IPS DF 19.7 (cell line): ENCODE results near the gene PLEKHA5.
"Not testable (repeated sequence)": the region's sequence is repeated elsewhere in the genome, so short reads cannot be mapped to it uniquely, and the experiment has no call there.

Source experiments
- DNase-seq: peaks from one replicate; pipeline ENCODE4 v3.0.0-alpha.2; 2013; ENCODE audit warnings: low read depth, low spot score

PLEKHA5 gene

DNA sequence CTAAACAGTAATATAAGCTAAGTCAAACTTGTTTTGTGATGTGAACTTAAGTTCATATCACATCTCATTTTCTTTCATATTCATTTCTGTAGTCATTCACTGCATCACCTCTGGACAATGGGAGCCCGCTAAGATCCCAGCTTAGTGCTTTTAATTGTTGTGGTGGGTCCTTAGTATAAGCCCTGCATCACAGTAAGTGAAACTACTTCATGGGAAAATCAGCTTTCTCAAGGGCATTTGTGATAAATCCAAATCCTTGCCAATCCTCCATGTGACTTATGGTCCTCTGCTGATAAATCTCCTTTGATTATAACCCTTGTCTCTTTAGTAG, 98.3 kb downstream of the PLEKHA5 start:
- DNase-seq = no peak

DNA sequence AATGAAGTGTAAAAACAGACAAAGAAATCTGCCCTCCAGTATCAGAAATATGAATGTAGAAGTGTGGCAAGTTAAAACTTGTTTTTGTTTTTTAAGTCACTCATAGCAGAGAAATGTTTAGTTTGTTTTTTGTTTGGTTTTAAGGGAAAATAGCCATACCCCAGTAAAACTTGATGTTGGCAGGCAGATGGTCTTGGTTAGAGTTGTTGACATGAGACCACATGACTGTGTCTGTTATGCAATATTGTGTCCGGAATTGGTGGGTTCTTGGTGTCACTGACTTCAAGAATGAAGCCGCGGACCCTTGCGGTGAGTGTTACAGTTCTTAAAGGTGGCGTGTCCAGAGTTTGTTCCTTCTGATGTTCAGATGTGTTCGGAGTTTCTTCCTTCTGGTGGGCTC, 99.5 kb downstream of the PLEKHA5 start:
- DNase-seq = not testable (repeated sequence)

DNA sequence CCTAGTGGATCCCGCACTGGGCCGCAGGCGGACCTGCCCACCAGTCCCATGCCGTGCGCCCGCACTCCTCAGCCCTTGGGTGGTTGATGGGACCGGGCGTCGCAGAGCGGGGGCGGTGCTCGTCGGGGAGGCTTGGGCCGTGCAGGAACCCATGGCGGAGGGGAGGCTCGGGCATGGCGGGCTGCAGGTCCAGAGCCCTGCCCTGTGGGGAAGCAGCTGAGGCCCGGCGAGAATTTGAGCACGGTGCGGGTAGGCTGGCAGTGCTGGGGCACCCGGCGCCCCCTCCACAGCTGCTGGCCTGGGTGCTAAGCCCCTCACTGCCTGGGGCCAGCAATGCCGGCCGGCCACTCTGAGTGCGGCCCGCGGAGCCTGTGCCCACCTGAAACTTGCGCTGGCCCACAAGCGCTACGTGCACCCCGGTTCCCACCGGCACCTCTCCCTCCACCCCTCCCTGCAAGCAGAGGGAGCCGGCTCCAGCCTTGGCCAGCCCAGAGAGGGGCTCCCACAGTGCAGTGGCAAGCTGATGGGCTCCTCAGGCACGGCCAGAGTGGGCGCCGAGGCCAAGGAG, 100.8 kb downstream of the PLEKHA5 start:
- DNase-seq = no peak

DNA sequence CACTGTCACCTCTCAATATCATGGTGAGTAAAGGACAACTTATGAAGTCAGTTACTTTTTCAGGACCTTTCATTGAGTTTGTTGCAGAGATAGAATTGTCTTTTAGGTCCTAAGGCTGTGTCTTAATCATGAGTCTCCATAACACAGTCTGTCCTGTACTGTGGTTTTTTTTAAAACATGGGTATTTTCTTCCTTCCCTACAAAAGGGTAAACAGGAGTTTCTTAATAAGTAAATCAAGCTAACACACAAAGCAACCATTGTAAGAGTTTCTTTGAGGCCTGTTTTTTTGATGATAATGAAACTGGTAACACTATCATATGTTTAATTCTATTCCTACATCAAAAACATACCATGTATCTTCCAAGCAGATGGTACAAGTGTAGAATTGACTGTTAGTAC, 101.4 kb downstream of the PLEKHA5 start:
- DNase-seq = no peak

DNA sequence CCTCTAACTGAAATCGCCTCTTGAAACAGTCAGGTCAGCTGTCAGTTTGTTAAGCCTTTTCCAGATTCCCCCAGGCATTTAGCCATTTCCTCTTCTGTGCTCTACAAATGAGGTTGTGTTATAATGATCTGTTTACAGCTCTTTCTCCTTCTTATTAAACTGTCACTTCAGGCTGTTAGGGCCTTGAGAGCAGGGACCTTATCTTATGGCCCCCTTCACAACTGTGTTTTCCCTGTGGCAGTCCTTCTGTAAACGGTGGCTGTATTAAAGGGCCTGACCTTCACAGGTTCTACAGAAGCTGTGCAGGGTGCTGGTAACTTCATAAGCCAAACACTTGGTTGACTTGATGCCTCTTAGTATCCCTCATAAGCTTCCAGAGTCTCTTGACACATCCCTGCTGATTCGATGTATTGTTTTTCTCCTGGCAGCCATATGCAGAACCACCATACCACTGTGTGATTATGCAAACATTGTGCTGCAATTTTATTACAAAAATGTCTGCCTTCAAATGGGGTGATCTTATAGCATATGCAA, 104.7 kb downstream of the PLEKHA5 start:
- no peak for DNase-seq

DNA sequence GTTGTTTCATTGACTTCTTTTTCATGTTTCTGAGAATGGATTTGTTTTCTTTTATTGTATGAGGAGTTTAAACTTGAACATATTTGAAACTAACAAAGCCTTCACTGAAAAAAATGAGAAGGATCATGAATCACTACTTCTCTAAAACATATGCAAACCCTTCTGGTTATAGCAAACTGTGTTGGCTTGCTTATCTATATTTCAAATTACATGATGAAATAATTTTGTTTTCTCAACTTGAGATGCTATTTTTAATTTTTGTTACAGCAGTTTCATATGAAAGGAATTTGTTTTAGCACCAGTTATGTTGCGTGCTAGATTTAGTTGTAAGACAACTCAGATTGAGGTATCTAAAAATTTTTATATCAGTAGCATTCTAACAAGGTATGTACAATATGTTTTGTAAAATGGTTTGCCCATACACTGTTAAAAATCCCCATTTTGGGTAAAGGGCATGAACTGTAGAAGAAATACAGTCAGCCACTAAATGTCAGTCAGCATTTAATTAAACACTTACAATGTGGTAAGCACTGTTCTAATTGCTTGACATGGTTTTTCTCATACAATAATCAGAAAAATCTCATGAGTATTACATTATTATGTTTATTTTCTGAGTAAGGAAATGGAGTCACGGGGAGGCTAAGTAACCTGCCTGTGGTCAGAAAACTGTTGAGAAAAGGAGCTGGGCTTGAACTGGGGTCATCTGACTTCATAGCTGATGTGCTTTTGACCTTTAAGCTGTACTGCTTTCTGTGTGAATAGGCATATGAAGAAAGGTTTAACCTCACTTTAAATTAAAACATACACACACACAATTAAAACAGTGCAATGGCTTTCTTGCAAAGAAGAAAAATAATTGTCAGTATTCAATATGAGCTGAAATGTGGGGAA, 105.7 kb downstream of the PLEKHA5 start:
- no peak for DNase-seq

DNA sequence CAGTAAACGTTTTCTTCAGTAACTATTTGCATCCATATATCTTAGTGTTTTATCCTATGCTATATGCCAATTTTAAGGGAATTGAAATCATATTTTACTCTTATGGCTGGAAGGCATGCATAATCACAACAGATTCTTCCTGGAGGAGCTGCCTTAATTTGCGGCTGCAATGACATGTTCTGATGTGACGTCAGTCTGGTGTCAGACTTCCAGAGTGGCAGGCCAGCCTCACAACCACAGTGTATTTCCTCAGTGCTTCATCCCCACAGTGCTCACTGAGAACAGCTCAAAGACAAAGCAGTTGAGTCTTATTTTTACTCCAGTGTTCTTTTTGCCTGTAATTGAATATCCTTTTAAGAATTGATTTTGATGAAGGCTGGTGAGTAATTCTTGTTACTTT, 107.1 kb downstream of the PLEKHA5 start:
- no peak for DNase-seq

DNA sequence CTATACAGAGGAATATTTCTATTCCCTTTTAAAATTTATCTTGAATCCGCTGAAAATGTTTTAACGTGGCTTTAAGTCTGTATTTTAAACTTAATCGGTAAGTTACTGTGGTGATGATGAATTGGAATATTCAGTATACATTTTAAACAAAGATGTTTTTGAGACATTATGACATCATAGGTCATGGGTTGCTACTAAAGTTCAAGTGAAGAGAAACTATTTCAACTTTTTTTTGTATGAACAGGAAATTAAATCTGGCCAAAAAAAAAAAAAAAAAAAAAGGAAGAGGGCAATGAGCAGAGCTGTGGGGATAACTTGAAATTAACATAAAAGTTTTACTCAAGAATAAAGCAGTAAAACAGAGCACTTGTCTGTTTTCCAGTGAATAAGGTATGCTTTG, 109.0 kb downstream of the PLEKHA5 start:
- DNase-seq = no peak

DNA sequence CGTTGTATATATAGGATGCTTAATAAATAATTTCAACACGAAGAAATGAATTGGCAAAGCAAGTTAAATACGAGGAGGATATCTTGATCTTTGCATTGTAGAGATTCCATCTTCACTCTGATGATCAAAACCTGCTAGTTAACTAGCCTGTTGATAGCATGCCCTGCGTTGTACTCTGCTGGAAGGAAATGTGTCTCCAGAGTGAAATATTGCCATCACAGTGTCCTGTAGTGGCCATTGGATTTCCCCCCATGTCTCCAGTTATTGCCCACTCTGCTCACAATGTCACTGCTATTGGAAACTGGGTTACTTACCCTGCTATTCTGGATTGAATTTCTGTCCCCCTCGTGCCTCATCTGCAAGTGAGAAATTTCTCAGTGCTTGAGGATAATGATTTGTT, 109.6 kb downstream of the PLEKHA5 start:
- DNase-seq = no peak

DNA sequence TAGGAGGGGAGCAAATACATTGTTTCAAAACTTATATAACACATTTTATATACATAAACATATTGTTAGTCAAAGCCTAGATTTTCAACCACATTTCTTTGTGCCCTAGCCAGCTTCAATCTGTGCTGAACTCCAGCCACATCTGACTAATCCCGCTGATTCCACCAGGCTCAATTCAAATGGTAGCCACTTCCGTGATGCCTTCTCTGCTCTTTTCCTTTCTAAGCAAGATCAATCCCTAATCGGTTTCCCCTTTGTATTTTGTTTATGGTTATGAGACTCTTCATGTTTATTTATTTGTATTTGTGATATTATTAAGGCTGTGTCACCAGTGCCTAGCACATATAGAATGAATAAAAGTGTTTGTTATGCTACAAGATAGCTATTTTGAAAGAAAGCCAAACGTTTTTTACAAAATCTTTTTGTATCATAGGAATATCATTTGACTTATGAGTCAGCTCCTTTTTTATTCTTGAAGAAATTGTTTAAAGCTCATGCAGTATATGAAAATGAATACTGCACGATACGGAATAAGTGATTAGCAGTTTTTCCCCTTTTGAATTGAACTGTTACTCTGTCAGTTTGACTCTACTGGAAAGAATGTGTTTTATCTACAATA, 110.2 kb downstream of the PLEKHA5 start:
- no peak for DNase-seq

DNA sequence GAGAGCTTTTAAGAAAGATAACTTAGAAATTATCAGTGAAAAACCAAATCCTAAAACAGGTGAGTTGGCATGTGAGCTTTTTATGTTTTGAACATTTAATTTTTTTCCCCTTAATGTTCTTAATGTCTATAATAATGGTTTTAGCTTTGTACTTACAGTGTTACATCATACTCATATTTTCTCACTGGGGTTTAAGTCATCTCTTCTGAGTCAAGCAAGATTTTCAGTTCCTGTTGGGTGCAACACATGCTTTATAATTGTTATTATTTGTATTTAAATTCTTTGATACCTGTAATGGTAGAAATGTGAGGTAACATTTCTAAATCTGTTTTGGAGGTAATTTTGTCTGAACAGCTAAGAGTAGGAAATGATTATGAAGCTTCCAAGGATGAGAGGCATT, 113.0 kb downstream of the PLEKHA5 start:
- no peak for DNase-seq

DNA sequence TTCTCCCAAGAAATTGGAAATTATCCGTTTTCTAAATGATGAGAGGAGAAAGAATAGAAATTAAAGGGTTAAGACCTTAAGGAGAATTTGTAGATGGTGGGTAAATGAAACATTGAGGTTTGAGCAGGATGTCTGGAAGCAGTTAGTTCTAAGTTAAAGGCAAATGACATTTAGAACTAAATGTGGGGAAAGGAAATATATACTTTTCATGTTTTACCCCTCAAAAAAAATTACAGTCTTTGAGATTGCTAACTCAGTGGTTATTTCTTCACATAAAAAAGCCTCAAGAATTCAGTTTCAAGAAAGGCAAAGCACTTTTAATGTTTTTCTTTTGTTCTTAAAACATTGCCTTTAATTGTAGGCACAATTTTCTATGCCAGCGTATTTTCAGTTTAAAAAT, 114.0 kb downstream of the PLEKHA5 start:
- no peak for DNase-seq

DNA sequence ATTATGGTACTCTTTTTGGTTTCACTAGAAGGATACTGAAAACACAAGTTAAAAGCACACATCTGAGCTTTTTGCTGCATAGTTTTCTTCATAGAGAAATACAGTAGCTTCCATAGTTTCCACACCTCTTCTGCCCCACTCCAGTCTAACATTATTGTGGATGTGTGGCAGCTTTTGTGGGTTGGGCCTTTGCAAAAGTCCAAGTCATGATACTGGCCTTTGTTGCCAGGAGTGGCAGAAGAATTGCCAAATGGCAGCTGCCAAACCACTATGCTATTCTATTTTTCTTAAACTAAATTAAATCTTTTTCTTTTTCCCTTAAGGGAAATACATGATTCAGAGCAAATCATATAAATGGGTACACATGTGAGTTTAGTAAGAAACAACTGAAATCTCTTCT, 114.8 kb downstream of the PLEKHA5 start:
- DNase-seq = no peak

DNA sequence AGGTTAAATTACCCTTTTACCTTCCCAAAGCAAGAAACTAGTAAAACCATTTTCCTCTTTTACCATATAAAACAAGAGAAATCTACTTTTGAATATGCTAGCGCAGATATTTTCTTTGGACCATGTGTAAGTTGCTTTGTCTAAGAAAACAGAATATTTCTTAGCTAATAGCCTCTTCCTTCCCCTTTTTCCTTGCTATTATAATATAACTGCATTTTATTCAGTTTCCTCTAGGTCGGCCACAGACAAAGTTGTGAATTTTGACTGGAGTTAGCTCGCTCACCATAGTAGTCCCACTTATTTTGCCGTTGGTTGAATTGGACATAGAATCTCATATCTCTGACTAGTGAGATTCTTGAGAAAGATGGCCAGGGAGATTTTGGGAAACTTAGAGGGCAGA, 115.6 kb downstream of the PLEKHA5 start:
- no peak for DNase-seq

DNA sequence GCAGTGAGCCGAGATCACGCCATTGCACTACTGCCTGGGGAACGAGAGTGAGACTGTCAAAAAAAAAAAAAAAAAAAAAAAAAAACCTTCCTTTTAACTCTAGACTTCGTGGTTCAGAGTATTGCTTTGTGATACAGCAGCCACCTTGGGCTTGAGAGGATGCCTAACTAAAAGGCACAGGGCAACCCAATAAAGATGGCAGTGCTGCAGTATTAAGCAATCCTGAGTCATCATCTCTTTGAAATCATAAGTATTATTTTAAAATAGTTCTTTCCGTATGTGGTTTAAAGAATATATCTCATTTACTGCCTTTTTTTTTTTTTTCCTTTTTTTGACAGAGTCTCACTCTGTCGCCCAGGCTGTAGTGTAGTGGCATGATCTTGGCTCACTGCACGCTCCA, 116.1 kb downstream of the PLEKHA5 start:
- no peak for DNase-seq

DNA sequence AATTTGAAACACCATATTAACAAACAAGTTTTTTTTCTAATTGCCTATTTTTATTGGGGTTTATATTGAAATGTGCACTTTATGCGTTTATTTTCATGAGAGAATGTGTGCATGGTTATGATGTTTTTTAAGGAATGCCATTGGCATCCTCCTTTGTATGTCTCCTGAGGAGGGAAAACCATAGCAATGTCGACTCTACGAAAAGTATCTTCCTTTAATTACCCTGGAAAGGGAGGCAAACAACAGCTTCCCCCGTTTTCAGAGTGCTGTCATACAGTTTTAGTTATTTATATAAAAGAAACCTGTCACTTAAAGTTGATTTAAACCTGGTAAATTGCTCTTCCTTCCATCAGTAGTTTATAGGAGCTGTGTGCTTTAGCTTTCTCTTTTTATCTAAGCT, 117.4 kb downstream of the PLEKHA5 start:
- no peak for DNase-seq

DNA sequence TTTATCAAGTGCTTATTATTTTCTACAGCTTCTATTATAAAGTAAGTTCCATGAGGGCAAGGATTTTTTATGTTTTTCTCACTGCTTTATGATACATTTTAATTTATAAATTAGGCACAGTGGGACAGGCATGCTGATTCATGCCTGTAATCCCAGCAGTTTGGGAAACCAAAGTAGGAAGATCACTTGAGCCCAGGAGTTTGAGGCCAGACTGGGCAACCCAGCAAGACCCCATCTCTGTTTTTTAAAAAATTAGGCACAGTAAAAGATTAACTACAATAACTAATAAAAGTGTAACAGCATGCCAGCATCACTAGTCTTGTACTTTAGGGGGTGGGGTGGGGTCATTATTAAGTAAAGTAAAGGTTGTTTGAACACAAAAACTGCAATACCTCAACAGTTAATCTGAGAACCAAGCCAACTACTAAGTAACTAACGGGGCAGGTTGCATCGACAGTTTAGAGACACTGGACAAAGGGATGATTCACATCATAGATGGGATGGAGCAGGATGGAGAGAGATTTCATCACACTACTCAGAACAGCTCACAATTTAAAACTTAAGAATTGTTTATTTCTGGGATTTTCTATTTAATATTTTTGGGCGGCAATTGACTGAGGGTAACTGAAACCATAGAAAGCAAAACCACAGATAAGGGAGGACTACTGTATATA, 119.5 kb downstream of the PLEKHA5 start:
- DNase-seq = no peak

DNA sequence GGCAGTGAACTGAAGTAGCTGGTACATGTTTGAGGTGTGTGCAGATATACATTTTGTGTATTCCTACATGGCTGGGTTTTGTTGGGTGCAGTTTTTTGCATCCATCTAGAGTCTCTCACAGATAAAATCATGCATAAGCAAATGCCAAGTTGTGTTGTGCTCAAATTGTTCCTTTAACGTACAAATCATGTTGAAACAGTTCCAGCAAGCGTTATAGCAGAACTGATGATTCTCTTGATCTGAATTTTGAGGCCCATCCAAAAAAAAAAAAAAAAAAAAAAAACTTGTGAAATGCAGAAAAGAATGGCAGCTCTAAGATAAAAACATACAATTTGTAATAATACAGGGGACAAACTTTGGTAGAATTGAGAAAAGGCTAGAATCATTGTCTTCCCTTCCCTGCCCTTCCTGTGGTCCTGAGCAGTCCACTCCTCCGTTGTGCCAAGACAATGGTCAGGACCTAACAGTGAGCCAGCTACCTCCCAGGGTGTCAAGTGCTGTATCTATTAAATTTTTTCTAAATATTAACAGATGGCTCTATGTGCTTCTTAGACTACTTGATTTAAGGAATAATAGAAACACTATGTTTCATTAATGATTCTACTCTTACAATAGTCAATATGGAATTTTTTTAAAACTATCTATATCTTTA, 122.1 kb downstream of the PLEKHA5 start:
- no peak for DNase-seq

DNA sequence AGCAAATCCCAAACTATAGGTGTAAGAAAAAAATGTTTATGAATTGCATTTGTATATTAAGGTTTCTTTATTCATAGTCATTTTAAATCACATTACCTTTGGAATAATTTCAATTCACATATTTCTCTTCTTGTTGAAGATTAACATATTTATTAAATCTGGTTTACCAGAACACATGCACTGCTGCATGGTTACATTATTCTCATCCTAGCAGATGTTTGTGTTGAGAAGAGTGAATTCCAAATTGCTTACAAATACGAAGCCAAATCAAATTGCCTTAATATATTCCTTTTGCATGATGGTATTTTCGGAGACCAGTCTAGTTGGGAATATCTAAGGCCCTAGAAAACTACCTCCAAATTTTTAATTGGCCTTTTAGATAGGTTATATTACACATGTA, 130.6 kb downstream of the PLEKHA5 start:
- DNase-seq = no peak

DNA sequence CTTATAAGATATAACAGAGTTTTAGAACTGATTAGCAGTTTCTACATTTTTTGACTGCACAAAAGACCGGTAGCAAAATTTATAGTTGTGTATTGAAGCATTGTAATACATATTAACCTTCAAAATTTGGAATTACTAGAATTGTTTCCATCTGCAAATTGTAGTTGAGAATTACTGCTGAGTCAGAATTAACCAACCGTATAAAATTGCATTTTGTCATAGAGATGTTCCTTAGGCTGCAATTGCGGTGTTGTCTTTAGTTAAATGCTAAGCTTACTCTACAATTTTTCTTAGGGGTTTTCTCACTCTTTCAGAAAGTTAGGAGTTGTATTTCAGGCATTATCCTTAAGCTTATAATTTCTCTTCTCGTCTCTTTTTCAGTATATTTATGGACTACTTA, 132.2 kb downstream of the PLEKHA5 start:
- no peak for DNase-seq

DNA sequence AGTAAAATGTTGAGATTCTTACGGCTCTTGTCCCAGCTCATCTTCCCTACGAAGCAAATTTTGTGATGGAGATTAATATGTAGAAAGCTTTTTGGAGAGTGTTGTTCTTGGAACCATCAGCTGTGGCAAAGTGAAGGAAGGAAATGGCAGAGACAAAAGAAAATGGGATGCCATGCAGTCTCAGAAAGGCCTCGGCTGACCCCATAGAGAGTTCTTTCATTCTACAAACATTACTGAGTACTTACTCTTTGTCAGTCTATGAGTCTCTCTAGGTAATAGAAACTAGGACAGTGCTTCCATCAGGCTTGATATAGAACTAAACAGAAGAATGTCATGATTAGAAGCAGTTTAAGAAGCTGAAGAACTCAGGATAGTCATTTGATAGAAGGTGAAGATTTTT, 134.1 kb downstream of the PLEKHA5 start:
- peak; percentile 45 for DNase-seq
